WERI-Rb-1 (cell line): ENCODE measurements around the gene POC1B.

Experiments
- DNase-seq: peaks from one replicate; pipeline ENCODE4 v3.0.0-alpha.2; 2020
- H3K27ac ChIP-seq: fragments of 250-450 bp; sonication (Bioruptor Pico); 2 replicates; pipeline ENCODE4 v1.5.1; 2020; ENCODE audit warnings: mild to moderate bottlenecking, moderate library complexity
- H3K27me3 ChIP-seq: fragments of 250-450 bp; sonication (Bioruptor Pico); 2 replicates; pipeline ENCODE4 v1.5.1; 2021; ENCODE audit warnings: mild to moderate bottlenecking, low read depth, moderate library complexity; ENCODE audit not compliant: insufficient read depth, severe bottlenecking
- H3K36me3 ChIP-seq: fragments of 250-450 bp; sonication (Bioruptor Pico); 2 replicates; pipeline ENCODE4 v1.5.1; 2020; ENCODE audit warnings: mild to moderate bottlenecking, moderate library complexity
- H3K4me3 ChIP-seq: 2 replicates; pipeline ENCODE4 v1.5.1; 2011; ENCODE audit warnings: low read depth, mild to moderate bottlenecking, control low read depth, low read length
- H3K9me3 ChIP-seq: fragments of 250-450 bp; sonication (Bioruptor Pico); 2 replicates; pipeline ENCODE4 v1.5.1; 2021; ENCODE audit warnings: mild to moderate bottlenecking, moderate library complexity; ENCODE audit not compliant: severe bottlenecking
- CTCF ChIP-seq: IDR thresholded peaks from 2 replicates; pipeline ENCODE4 v1.5.1; 2011; ENCODE audit warnings: low read depth, mild to moderate bottlenecking, control low read depth, inconsistent platforms, low read length

The POC1B gene

GRCh38 chr12:89493670-89494302 is 32.1 kb downstream of the POC1B start:
- H3K4me3 ChIP-seq, result no peak overlapping the region
- no peak for DNase-seq
- H3K9me3 ChIP-seq, result no peaks in the 10 kb centered on the region
- no peak for TF ChIP-seq CTCF
- H3K27me3 ChIP-seq, result no peaks in the 10 kb centered on the region
- no peak overlapping the region for H3K27ac ChIP-seq
- no peaks in the 10 kb centered on the region; the same call in 1 of the 2 replicates for H3K36me3 ChIP-seq

DNA sequence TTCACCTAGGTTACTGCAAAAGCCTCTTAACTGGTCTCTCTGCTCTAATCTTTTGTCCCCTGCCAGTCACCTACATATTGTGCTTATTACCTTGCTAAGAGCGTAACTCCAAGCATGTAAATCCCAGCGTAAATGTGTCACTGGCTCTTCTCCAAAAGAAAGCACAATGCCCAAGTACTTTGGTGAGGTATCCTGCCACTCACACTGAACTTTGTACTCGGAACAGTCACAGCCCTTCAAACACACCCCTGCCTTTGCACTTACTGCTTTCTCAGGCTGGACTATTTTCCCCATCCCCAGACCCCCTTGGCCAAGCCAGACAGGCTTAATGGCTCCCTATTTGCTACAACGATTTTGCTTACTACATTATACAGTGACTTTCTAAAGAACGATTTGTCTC is 33.0 kb downstream of the POC1B start:
- no peak for DNase-seq
- Histone ChIP-seq H3K27ac (no peak overlapping the region), H3K27me3 (no peaks in the 10 kb centered on the region), H3K9me3 (no peaks in the 10 kb centered on the region), H3K36me3 (no peaks in the 10 kb centered on the region; the same call in 1 of the 2 replicates), H3K4me3 (no peak overlapping the region)
- no peak for TF ChIP-seq CTCF

DNA sequence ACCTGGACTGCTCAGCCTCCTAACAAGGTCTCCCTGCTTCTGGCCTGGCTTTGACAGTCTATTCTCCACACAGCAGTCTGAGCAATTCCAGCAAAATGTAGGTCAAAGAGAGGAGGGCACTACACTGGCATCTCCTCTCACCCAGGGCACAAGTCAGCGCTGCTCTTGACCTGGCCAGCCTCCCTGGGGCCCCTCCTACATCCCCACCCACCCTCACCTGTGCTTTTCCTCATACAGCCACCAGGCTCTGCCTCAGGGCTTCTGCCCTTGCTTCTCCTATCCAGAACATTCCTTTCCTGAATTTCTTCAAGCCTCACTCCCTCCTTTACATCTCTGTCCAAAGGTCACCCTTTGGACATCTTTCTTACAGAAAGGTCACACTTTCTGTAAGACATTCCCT is 34.9 kb downstream of the POC1B start:
- Histone ChIP-seq H3K36me3 (no peaks in the 10 kb centered on the region; the same call in 1 of the 2 replicates), H3K27ac (no peak overlapping the region), H3K4me3 (no peak overlapping the region), H3K27me3 (no peaks in the 10 kb centered on the region), H3K9me3 (no peaks in the 10 kb centered on the region)
- DNase-seq, result no peak
- no peak for TF ChIP-seq CTCF

DNA sequence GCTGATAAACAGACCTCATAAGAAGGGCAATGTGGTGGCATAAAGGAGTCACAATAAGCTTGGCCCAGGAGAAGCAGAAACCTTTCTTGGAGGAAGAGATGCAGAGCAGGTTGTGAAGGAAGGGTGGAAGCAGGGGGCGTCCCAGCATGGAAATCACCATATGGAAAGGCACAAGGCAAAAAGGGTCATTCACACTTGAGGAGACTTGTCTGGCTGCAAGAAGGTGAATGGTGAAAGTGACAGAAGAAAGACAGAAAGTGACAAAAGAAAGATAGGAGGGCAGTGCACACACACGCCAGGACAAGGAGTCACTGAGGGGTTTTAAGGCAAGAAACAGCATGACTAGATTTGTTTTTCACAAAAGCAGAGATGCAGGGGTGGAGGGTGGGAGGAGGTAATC is 39.6 kb downstream of the POC1B start:
- no peak overlapping the region for H3K27ac ChIP-seq
- no peak for TF ChIP-seq CTCF
- no peak overlapping the region for H3K4me3 ChIP-seq

DNA sequence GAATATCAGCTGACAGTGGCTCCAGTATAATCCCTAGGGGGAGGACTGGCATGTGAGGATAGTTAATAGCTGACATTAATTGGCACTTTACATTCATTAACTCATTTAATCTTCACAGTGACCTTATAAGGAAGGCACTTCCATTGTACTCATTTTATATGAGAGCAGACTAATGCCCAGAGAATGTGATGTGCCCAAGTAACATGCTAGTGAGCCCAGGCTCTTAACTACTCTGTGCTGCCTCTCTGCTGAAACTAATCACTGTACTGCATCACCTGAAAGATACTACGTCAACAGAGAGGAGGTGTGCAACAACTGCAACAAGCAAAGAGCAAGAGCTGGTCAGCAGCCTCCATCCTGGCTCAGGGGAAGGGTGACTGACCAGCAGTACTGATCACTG is 41.4 kb downstream of the POC1B start:
- TF ChIP-seq CTCF, result no peak
- DNase-seq, result no peak
- Histone ChIP-seq H3K4me3 (no peak overlapping the region), H3K27me3 (no peaks in the 10 kb centered on the region), H3K27ac (no peak overlapping the region), H3K9me3 (no peaks in the 10 kb centered on the region), H3K36me3 (no peaks in the 10 kb centered on the region; the same call in 1 of the 2 replicates)

More for the DNA sequence above, 39.6 kb downstream of the POC1B start:
- Histone ChIP-seq H3K36me3 (no peaks in the 10 kb centered on the region; the same call in 1 of the 2 replicates), H3K27me3 (no peaks in the 10 kb centered on the region), H3K9me3 (no peaks in the 10 kb centered on the region)
- no peak for DNase-seq

DNA sequence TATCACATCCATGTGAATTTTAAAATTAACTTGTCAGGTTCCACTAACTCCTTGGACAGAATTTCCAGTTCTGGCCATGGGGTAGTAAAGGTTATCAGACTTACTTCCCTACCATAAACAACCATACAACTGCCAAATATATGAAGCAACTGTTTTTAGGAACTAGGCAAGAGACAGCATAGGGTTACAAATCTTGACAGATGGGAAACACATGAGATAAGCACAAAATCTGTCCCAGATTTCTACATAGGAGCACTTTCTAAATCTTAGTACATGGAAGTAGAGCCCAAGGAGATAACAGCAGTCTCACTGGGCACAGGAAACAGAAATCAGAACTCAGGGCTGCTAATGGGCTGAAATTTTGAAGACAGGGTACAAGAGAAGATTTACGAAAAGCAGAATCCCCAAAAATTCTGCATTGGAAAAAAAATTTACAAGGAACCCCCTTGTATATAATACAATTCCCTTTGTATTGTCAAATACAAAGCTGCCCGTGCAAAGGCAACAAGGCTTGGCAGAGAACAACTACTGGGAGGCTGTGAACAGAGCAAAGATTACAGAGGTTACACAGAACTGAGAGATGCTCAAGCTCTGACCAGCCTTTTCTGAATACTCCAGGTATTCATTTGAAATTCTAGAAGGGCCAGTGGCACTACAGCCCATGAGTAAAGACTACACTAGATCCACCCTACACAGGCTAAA is 44.5 kb downstream of the POC1B start:
- no peak for DNase-seq
- no peak for TF ChIP-seq CTCF
- Histone ChIP-seq H3K36me3 (no peaks in the 10 kb centered on the region; the same call in 1 of the 2 replicates), H3K27ac (no peak overlapping the region), H3K9me3 (no peaks in the 10 kb centered on the region), H3K27me3 (no peaks in the 10 kb centered on the region), H3K4me3 (no peak overlapping the region)
